CD14-positive monocyte (primary cell): ENCODE results near the gene WFDC2. TPM values are rescaled to one million over a fixed set of nuclear protein-coding genes. Genes with fewer than 3 reads are reported as not detected.
A peak's percentile ranks its signal among the peaks of the same experiment; 100 is the strongest.

Source experiments
- DNase-seq, 3 donors: peaks; one replicate each; pipeline ENCODE4 v3.0.0-alpha.2; 2011 to 2022
- H2AFZ ChIP-seq: 2 replicates; pipeline ENCODE4 v1.6.0; 2012; ENCODE audit warnings: mild to moderate bottlenecking, low read depth, low read length, inconsistent platforms; ENCODE audit not compliant: insufficient read depth, poor library complexity, severe bottlenecking
- H3K27ac ChIP-seq, 2 donors: 1 replicate in 1 of 2; 2 replicates in 1 of 2; pipeline ENCODE4 v1.5.1; 2012 to 2013; ENCODE audit warnings: low read length in 2 of 2, control low read depth in 1 of 2, inconsistent platforms in 1 of 2, low read depth in 1 of 2, mild to moderate bottlenecking in 1 of 2
- H3K27me3 ChIP-seq, 2 donors: one replicate each; pipeline versions ENCODE4 v1.6.0 to v1.6.1; 2011 to 2013; ENCODE audit warnings: low read length in 2 of 2; ENCODE audit not compliant: control insufficient read depth in 2 of 2, insufficient read depth in 2 of 2
- H3K36me3 ChIP-seq, 2 donors: replicated peaks in 1 of 2; 1 replicate in 1 of 2; 2 replicates in 1 of 2; pipeline versions ENCODE4 v1.5.1 to v1.6.1; 2012 to 2013; ENCODE audit warnings: low read length in 2 of 2, control low read depth in 1 of 2, inconsistent platforms in 1 of 2, mild to moderate bottlenecking in 1 of 2; ENCODE audit not compliant: insufficient read depth in 2 of 2, control insufficient read depth in 1 of 2
- H3K4me1 ChIP-seq, 2 donors: 1 replicate in 1 of 2; 2 replicates in 1 of 2; pipeline versions ENCODE4 v1.5.1 to v1.6.1; 2012 to 2013; ENCODE audit warnings: low read length in 2 of 2, control low read depth in 1 of 2, inconsistent platforms in 1 of 2, mild to moderate bottlenecking in 1 of 2, moderate library complexity in 1 of 2; ENCODE audit not compliant: insufficient read depth in 2 of 2, control insufficient read depth in 1 of 2
- H3K4me2 ChIP-seq: replicated peaks from 2 replicates; pipeline ENCODE3; 2012; ENCODE audit warnings: low read length, moderate library complexity, mild to moderate bottlenecking; ENCODE audit not compliant: poor library complexity, severe bottlenecking; ENCODE audit errors: extremely low read depth
- H3K4me3 ChIP-seq, 3 experiments: fragments of 200-600 bp in 1 of 3; sonication (generic) in 1 of 3; replicated peaks in 1 of 3; 1 replicate in 2 of 3; 2 replicates in 1 of 3; pipeline ENCODE4 v1.5.1; 2011 to 2013; ENCODE audit warnings: low read length in 3 of 3, mild to moderate bottlenecking in 3 of 3, control low read depth in 2 of 3, low read depth in 2 of 3, inconsistent platforms in 1 of 3, moderate library complexity in 1 of 3
- H3K79me2 ChIP-seq: 2 replicates; pipeline ENCODE4 v1.6.0; 2012; ENCODE audit warnings: mild to moderate bottlenecking, control low read depth, inconsistent platforms, low read length, moderate library complexity; ENCODE audit not compliant: insufficient read depth
- H3K9ac ChIP-seq: 2 replicates; pipeline ENCODE4 v1.6.0; 2017; ENCODE audit warnings: low read length, mild to moderate bottlenecking; ENCODE audit not compliant: insufficient read depth, poor library complexity, severe bottlenecking
- H3K9me3 ChIP-seq, 2 donors: replicated peaks in 1 of 2; 1 replicate in 1 of 2; 2 replicates in 1 of 2; pipeline versions ENCODE4 v1.5.1 to v1.6.1; 2012 to 2013; ENCODE audit warnings: low read length in 2 of 2, control low read depth in 1 of 2; ENCODE audit not compliant: control insufficient read depth in 1 of 2, insufficient read depth in 1 of 2
- H4K20me1 ChIP-seq: 2 replicates; pipeline ENCODE4 v1.6.0; 2012; ENCODE audit warnings: mild to moderate bottlenecking, low read length, control low read depth, moderate library complexity; ENCODE audit not compliant: insufficient read depth
- H3K27ac Mint-ChIP-seq, 7 donors: one replicate each; pipeline ENCODE4 v1.8.0; 2020; ENCODE audit warnings: mild to moderate bottlenecking in 7 of 7, mixed read lengths in 7 of 7, moderate library complexity in 6 of 7, inconsistent platforms in 2 of 7
- H3K27me3 Mint-ChIP-seq, 3 donors: one replicate each; pipeline ENCODE4 v1.8.0; 2021 to 2022; ENCODE audit warnings: low read depth in 3 of 3, mild to moderate bottlenecking in 3 of 3, mixed read lengths in 3 of 3, moderate library complexity in 3 of 3, inconsistent platforms in 1 of 3
- H3K36me3 Mint-ChIP-seq, 2 donors: one replicate each; pipeline ENCODE4 v1.8.0; 2020; ENCODE audit warnings: mixed read lengths in 2 of 2, inconsistent platforms in 1 of 2, mild to moderate bottlenecking in 1 of 2
- H3K4me1 Mint-ChIP-seq: one replicate; pipeline ENCODE4 v1.8.0; 2020; ENCODE audit warnings: mild to moderate bottlenecking, mixed read lengths
- H3K4me3 Mint-ChIP-seq, 2 donors: one replicate each; pipeline ENCODE4 v1.8.0; 2020; ENCODE audit warnings: mild to moderate bottlenecking in 2 of 2, mixed read lengths in 2 of 2, moderate library complexity in 1 of 2
- H3K9me3 Mint-ChIP-seq, 7 donors: one replicate each; pipeline ENCODE4 v1.8.0; 2020 to 2022; ENCODE audit warnings: mixed read lengths in 7 of 7, mild to moderate bottlenecking in 6 of 7, moderate library complexity in 6 of 7, inconsistent platforms in 2 of 7
- CTCF ChIP-seq: fragments of 200-600 bp; IDR thresholded peaks from one replicate; pipeline ENCODE4 v1.8.0; 2022; ENCODE audit warnings: antibody characterized with exemption, mild to moderate bottlenecking
- WGBS: methylation state at CpG from one replicate; pipeline ENCODE4 v1.1.5; 2013; ENCODE audit warnings: missing lambda C conversion rate; ENCODE audit not compliant: insufficient coverage; 5-methylcytosine and 5-hydroxymethylcytosine counted together
- intact Hi-C, 2 donors: fragments of 100-400 bp; cut with micrococcal nuclease; formaldehyde crosslinking; loops; one replicate each; pipeline versions ENCODE4 v1.15.0 to v1.15.1; 2023
- polyA plus RNA-seq, 3 donors: library from polyadenylated mRNA; depleted of rRNA in 1 of 3; unstranded in 2 of 3; stranded (reverse) in 1 of 3; fragments of 300-500 nt in 2 of 3; fragments of >200 nt in 1 of 3; fragmentation: Illumina TruSeq in 2 of 3; gene quantifications; 1 replicate in 2 of 3; 2 replicates in 1 of 3; pipeline ENCODE4 v1.2.3, GENCODE V29; 2012 to 2021

WFDC2 gene
- polyA plus RNA-seq, 3 donors, result not detected

- H3K4me3 Mint-ChIP-seq, result no peak overlapping the region
- TF ChIP-seq CTCF, result peak; percentile 88
- H2AFZ ChIP-seq, result no peak overlapping the region
These were observed 19.3 kb upstream of the WFDC2 start for GRCh38 chr20:45450097-45450818.

GRCh38 chr20:45452238-45452637, 17.3 kb upstream of the WFDC2 start:
- no peaks in the 10 kb centered on the region for H3K9me3 Mint-ChIP-seq

More at GRCh38 chr20:45450097-45450818, 19.3 kb upstream of the WFDC2 start:
- H3K4me1 Mint-ChIP-seq, result peaks cover 33% of the 10 kb centered on the region
- Histone ChIP-seq H3K4me3 (no peak overlapping the region), H3K27me3 (no peaks in the 10 kb centered on the region), H3K27ac (no peak overlapping the region), H3K9me3 (no peaks in the 10 kb centered on the region), H3K4me1 (peaks cover 37 to 41% of the 10 kb centered on the region in 2 donors), H3K4me2 (no peak overlapping the region), H3K79me2 (no peaks in the 10 kb centered on the region), H4K20me1 (no peaks in the 10 kb centered on the region), H3K36me3 (no peaks in the 10 kb centered on the region), H3K9ac (no peak overlapping the region)
- WGBS, result 100% methylated on average over 2 of the region's 5 CpGs
- no peaks in the 10 kb centered on the region for H3K36me3 Mint-ChIP-seq
- DNase-seq, result peak; percentile 85 to 94 (median 93)
- H3K27me3 Mint-ChIP-seq, result peaks cover 3 to 11% (median 6%) of the 10 kb centered on the region in 3 donors
- intact Hi-C loops, result loop anchor here in 1 of 2 donors (5.0 kb wide), 1 partner anchor 133 kb away; no protein-coding TSS in a partner anchor
- H3K27ac Mint-ChIP-seq, result no peak overlapping the region
- no peaks in the 10 kb centered on the region for H3K9me3 Mint-ChIP-seq

More at GRCh38 chr20:45452238-45452637, 17.3 kb upstream of the WFDC2 start:
- H3K4me1 ChIP-seq, result peaks cover 37 to 41% of the 10 kb centered on the region in 2 donors
- peak overlapping the region; percentile 29 for H3K4me2 ChIP-seq
- H4K20me1 ChIP-seq, result no peaks in the 10 kb centered on the region
- Mint-ChIP-seq H3K36me3 (no peaks in the 10 kb centered on the region), H3K27me3 (peaks cover 3 to 8% (median 5%) of the 10 kb centered on the region in 3 donors), H3K4me1 (peaks cover 33% of the 10 kb centered on the region), H3K4me3 (peak overlapping the region in 1 of 2 donors; percentile 72), H3K27ac (peak overlapping the region in 2 of 7 donors; percentile 11 to 77)
- WGBS, result no CpG with 5 or more reads among the region's 4 CpGs
- intact Hi-C loops, result loop anchor here in 1 of 2 donors (5.0 kb wide), 1 partner anchor 135 kb away; no protein-coding TSS in a partner anchor
- DNase-seq, result peak; percentile 10 to 58 (median 37)
- H3K27me3 ChIP-seq, result no peaks in the 10 kb centered on the region
- no peak overlapping the region for H2AFZ ChIP-seq
- no peak for TF ChIP-seq CTCF
- no peaks in the 10 kb centered on the region for H3K9me3 ChIP-seq
- no peak overlapping the region for H3K27ac ChIP-seq
- H3K79me2 ChIP-seq, result no peaks in the 10 kb centered on the region
- H3K4me3 ChIP-seq, result peak overlapping the region in 1 of 3 experiments; percentile 15
- no peaks in the 10 kb centered on the region for H3K36me3 ChIP-seq
- no peak overlapping the region for H3K9ac ChIP-seq
